K562 (cell line): Measurements from ENCODE around the gene NOTCH1. TPM values are rescaled to one million over a fixed set of nuclear protein-coding genes. Genes with fewer than 3 reads are reported as not detected.
A peak's percentile ranks its signal among the peaks of the same experiment; 100 is the strongest.

Experiments used
- CBX2 ChIP-seq: fragments of 200-600 bp; sonication (generic); IDR thresholded peaks from one replicate; pipeline ENCODE4 v1.6.1; 2012; ENCODE audit warnings: mild to moderate bottlenecking, low read length, inconsistent platforms; ENCODE audit not compliant: insufficient read depth, poor library complexity, severe bottlenecking
- CHD4 ChIP-seq: fragments of 200-600 bp; sonication (generic); IDR thresholded peaks from 3 replicates; pipeline ENCODE4 v1.6.1; 2012; ENCODE audit warnings: low read depth, mild to moderate bottlenecking, mixed read lengths, low read length, inconsistent platforms; ENCODE audit not compliant: insufficient read depth, insufficient replicate concordance, poor library complexity, severe bottlenecking
- KDM5B ChIP-seq: fragments of 200-600 bp; sonication (generic); IDR thresholded peaks from 2 replicates; pipeline ENCODE4 v1.6.1; 2012; ENCODE audit warnings: low read depth, mild to moderate bottlenecking, moderate library complexity, low read length, control low read depth, inconsistent platforms; ENCODE audit not compliant: insufficient replicate concordance
- POLR3A ChIP-seq: IDR thresholded peaks from 2 replicates; pipeline ENCODE4 v1.6.1; 2011; ENCODE audit warnings: borderline replicate concordance, mild to moderate bottlenecking, moderate library complexity; ENCODE audit not compliant: insufficient read length, insufficient read depth; ENCODE audit errors: extremely low read depth
- SAP30 ChIP-seq: fragments of 200-600 bp; sonication (generic); IDR thresholded peaks from 2 replicates; pipeline ENCODE4 v1.6.1; 2012; ENCODE audit warnings: borderline replicate concordance, low read depth, mild to moderate bottlenecking, moderate library complexity, low read length, control low read depth, inconsistent platforms; ENCODE audit not compliant: insufficient read depth, poor library complexity, severe bottlenecking
- SIRT6 ChIP-seq: IDR thresholded peaks from one replicate; pipeline ENCODE4 v1.6.1; 2012; ENCODE audit warnings: low read depth, mild to moderate bottlenecking, control low read depth, inconsistent platforms, low read length, moderate library complexity
- SMAD2 ChIP-seq: fragments of 150-350 bp; IDR thresholded peaks from 2 replicates; pipeline ENCODE4 v1.6.1; 2014; ENCODE audit warnings: low read depth, mild to moderate bottlenecking, low read length
- SNAPC5 ChIP-seq: fragments of 250-450 bp; sonication (Bioruptor Pico); IDR thresholded peaks from 2 replicates; pipeline ENCODE4 v1.8.0; 2021; ENCODE audit warnings: moderate library complexity, mild to moderate bottlenecking, inconsistent platforms
- STAT5B ChIP-seq: fragments of 250-450 bp; sonication (Bioruptor Pico); IDR thresholded peaks from 2 replicates; pipeline ENCODE4 v1.8.0; 2021; ENCODE audit warnings: mild to moderate bottlenecking, inconsistent platforms
- TSC22D4 ChIP-seq: fragments of 450-650 bp; IDR thresholded peaks from 2 replicates; pipeline ENCODE4 v1.6.1; 2016; ENCODE audit warnings: missing genetic modification characterization, missing biosample characterization, control low read depth
- ZKSCAN8 ChIP-seq: fragments of 200-800 bp; sonication (Bioruptor generic); IDR thresholded peaks from 2 replicates; pipeline ENCODE4 v1.6.1; 2016; ENCODE audit warnings: missing genetic modification characterization, missing compliant biosample characterization
- ZNF140 ChIP-seq: fragments of 250-450 bp; sonication (Bioruptor Pico); IDR thresholded peaks from 2 replicates; pipeline ENCODE4 v1.8.0; 2021; ENCODE audit warnings: moderate library complexity, mild to moderate bottlenecking, inconsistent platforms
- ZNF347 ChIP-seq: fragments of 450-650 bp; formaldehyde crosslinking; IDR thresholded peaks from 2 replicates; pipeline ENCODE4 v1.4.0; 2020; ENCODE audit warnings: low read depth, mild to moderate bottlenecking, moderate library complexity
- ZNF512 ChIP-seq: IDR thresholded peaks from 2 replicates; pipeline ENCODE4 v1.6.1; 2016; ENCODE audit warnings: missing genetic modification characterization, missing compliant biosample characterization
- ZNF707 ChIP-seq: fragments of 250-450 bp; sonication (Bioruptor Pico); conservative IDR thresholded peaks from 2 replicates; pipeline ENCODE4 v1.8.0; 2022; ENCODE audit warnings: inconsistent platforms, mild to moderate bottlenecking, moderate library complexity
- polyA plus RNA-seq, 8 experiments: library from polyadenylated mRNA; depleted of rRNA in 4 of 8; stranded (reverse) in 5 of 8; unstranded in 3 of 8; fragments of >200 nt; fragmentation: Nextera tagmentation in 2 of 8; fragmentation: Illumina TruSeq in 1 of 8; extraction: Ambion mirVana in 2 of 8; extraction: Trizol in 1 of 8; gene quantifications; 2 replicates each; pipeline versions ENCODE4 v1.2.1 to v1.2.3, GENCODE V29; 2011 to 2014; ENCODE audit warnings: inconsistent platforms in 1 of 8, missing spikeins in 1 of 8
- total RNA-seq, 7 experiments: library from RNA; depleted of rRNA in 6 of 7; stranded (reverse); fragments of >200 nt in 6 of 7; fragmentation: Illumina TruSeq in 2 of 7; extraction: Trizol in 2 of 7; gene quantifications; 2 replicates each; pipeline versions ENCODE4 v1.2.1 to v1.2.3, GENCODE V29; 2011 to 2021; ENCODE audit warnings: low replicate concordance in 1 of 7
- TF ChIP-seq, protein P1 (sequence below): IDR thresholded peaks from 2 replicates; pipeline ENCODE4 v1.6.1; 2011; ENCODE audit warnings: borderline replicate concordance, low read depth, mild to moderate bottlenecking, moderate library complexity, low read length; ENCODE audit not compliant: insufficient read depth, poor library complexity, severe bottlenecking
- TF ChIP-seq, protein P2 (sequence below): fragments of 250-450 bp; sonication (Bioruptor Pico); IDR thresholded peaks from 2 replicates; pipeline ENCODE4 v1.8.0; 2021; ENCODE audit warnings: moderate library complexity, mild to moderate bottlenecking, inconsistent platforms
- TF ChIP-seq, protein P3 (sequence below): fragments of 250-450 bp; sonication (Bioruptor Pico); IDR thresholded peaks from 2 replicates; pipeline ENCODE4 v1.8.0; 2021; ENCODE audit warnings: mild to moderate bottlenecking, moderate library complexity

Gene NOTCH1
- total and polyA plus RNA-seq, 9 of the 15 experiments (the other 6 are each of a cell fraction or from before 2014, with no cell fraction given), result 0.03 to 31.4 (median 2.3) TPM

DNA sequence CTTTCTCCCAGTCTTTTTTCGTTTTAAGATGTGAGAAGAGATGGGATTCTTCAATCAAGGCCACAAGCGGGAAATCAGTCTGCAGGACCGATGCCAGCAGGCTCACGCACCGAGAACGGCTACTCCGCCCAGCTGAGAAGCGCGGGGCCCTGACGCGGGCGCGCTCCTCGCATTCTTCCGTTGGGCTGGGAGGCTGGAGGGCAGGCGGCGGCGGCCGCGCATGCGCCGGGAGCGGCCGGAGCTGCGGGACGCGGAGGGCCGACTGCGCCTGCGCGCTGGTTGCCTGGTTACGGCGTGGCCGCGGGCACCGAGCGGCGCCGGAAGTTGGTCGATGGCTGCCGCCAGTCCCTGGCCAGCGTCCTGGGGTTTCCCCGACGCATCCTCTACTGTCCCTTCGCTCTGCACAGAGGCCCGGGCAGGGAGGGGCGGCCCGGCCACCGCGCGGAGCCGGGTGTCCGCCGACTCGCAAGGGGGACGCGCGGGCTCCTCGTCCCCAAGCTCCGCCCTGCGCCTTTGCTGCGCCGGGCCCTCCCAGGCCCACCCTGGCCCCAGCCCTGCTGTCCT is 62.2 kb downstream of the NOTCH1 start (continued):
- TF ChIP-seq SIRT6, result no peak
- no peak for TF ChIP-seq ZNF140 (CRISPR knock-in tag)
- peak; percentile 60 for TF ChIP-seq KDM5B
- no peak for TF ChIP-seq ZNF512 (tag)
- TF ChIP-seq ZKSCAN8 (CRISPR knock-in tag), result no peak
- TF ChIP-seq TSC22D4, result no peak
- TF ChIP-seq, protein P1, sequence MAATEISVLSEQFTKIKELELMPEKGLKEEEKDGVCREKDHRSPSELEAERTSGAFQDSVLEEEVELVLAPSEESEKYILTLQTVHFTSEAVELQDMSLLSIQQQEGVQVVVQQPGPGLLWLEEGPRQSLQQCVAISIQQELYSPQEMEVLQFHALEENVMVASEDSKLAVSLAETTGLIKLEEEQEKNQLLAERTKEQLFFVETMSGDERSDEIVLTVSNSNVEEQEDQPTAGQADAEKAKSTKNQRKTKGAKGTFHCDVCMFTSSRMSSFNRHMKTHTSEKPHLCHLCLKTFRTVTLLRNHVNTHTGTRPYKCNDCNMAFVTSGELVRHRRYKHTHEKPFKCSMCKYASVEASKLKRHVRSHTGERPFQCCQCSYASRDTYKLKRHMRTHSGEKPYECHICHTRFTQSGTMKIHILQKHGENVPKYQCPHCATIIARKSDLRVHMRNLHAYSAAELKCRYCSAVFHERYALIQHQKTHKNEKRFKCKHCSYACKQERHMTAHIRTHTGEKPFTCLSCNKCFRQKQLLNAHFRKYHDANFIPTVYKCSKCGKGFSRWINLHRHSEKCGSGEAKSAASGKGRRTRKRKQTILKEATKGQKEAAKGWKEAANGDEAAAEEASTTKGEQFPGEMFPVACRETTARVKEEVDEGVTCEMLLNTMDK, result no peak
- no peak for TF ChIP-seq ZNF347 (CRISPR knock-in tag)
- TF ChIP-seq STAT5B (CRISPR knock-in tag), result no peak
- TF ChIP-seq, protein P2, sequence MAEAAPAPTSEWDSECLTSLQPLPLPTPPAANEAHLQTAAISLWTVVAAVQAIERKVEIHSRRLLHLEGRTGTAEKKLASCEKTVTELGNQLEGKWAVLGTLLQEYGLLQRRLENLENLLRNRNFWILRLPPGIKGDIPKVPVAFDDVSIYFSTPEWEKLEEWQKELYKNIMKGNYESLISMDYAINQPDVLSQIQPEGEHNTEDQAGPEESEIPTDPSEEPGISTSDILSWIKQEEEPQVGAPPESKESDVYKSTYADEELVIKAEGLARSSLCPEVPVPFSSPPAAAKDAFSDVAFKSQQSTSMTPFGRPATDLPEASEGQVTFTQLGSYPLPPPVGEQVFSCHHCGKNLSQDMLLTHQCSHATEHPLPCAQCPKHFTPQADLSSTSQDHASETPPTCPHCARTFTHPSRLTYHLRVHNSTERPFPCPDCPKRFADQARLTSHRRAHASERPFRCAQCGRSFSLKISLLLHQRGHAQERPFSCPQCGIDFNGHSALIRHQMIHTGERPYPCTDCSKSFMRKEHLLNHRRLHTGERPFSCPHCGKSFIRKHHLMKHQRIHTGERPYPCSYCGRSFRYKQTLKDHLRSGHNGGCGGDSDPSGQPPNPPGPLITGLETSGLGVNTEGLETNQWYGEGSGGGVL, result no peak
- no peak for TF ChIP-seq SNAPC5 (CRISPR knock-in tag)
- no peak for TF ChIP-seq POLR3A
- peak; percentile 97 for TF ChIP-seq SAP30
- TF ChIP-seq, protein P3, sequence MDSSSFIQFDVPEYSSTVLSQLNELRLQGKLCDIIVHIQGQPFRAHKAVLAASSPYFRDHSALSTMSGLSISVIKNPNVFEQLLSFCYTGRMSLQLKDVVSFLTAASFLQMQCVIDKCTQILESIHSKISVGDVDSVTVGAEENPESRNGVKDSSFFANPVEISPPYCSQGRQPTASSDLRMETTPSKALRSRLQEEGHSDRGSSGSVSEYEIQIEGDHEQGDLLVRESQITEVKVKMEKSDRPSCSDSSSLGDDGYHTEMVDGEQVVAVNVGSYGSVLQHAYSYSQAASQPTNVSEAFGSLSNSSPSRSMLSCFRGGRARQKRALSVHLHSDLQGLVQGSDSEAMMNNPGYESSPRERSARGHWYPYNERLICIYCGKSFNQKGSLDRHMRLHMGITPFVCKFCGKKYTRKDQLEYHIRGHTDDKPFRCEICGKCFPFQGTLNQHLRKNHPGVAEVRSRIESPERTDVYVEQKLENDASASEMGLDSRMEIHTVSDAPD (CRISPR knock-in tag), result no peak
- TF ChIP-seq SMAD2, result no peak
- TF ChIP-seq CHD4, result no peak
- no peak for TF ChIP-seq CBX2
- TF ChIP-seq ZNF707 (CRISPR knock-in tag), result no peak
